IPS-NIHi11 (cell line): ENCODE data around the gene HMGCR.
A peak's percentile ranks its signal among the peaks of the same experiment; 100 is the strongest.
"Not testable (repeated sequence)": the region's sequence is repeated elsewhere in the genome, so short reads cannot be mapped to it uniquely, and the experiment has no call there.

Source experiments
- DNase-seq: peaks from one replicate; pipeline ENCODE4 v3.0.0; 2012; ENCODE audit warnings: mixed read lengths, low spot score

Gene HMGCR

DNA sequence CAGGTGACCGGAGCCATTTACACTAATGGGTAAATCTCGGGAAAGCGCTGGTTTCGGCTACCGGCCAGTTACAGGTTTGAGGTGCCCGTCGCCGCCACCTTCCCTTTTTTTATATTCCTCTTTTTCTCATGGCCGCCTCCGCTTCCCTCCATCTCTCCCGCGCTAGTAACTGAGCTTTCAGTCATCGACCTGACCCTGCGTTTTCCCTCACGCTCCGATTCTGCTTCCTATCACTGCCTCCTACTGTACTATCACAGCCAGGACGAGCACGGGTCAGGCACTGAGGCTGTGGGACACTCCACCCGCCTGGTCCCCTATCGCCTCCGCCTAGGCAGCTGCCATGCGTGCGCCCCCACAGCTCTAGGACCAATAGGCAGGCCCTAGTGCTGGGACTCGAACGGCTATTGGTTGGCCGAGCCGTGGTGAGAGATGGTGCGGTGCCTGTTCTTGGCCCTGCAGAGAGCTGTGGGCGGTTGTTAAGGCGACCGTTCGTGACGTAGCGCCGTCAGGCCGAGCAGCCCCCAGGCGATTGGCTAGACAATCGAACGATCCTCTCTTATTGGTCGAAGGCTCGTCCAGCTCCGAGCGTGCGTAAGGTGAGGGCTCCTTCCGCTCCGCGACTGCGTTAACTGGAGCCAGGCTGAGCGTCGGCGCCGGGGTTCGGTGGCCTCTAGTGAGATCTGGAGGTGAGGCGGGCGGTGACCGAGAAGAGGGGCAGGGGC is at the start of gene HMGCR:
Gene HMGCR, plus strand, starts transcription at position 606 of the 722 bp plus-strand sequence. CDS start 5,386 bp downstream, outside the sequence.
- peak; percentile 93 for DNase-seq

- not testable (repeated sequence) for DNase-seq
Measured at GRCh38 chr5:75291844-75292243, 45.2 kb upstream of the HMGCR start.

DNA sequence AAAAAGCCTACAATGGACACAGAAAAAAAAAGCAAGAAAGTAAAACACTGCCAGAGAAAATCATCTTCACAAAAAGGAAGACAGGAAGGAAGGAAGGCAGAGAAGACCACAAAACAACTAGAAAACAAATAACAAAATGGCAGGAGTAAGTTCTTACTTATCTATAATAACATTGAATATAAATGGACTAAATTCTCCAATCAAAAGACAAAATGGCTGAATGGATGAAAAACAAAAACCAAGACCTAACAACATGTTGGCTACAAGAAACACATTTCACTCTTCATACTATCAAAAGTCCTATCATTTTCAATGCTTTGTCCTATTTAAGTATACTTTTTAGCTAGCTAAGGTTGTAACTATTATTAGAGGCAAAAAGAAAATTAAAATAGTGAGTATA is 36.9 kb upstream of the HMGCR start:
- DNase-seq = no peak

GRCh38 chr5:75303419-75303818 is 33.6 kb upstream of the HMGCR start:
- no peak for DNase-seq

- not testable (repeated sequence) for DNase-seq
Measured at GRCh38 chr5:75304486-75304885, 32.5 kb upstream of the HMGCR start.

- no peak for DNase-seq
Measured at GRCh38 chr5:75306746-75307145, 30.3 kb upstream of the HMGCR start.

- no peak for DNase-seq
Measured at GRCh38 chr5:75310212-75310611, 26.8 kb upstream of the HMGCR start.

- not testable (repeated sequence) for DNase-seq
Measured at GRCh38 chr5:75319148-75319547, 17.9 kb upstream of the HMGCR start.

- no peak for DNase-seq
Measured at GRCh38 chr5:75319638-75320037, 17.4 kb upstream of the HMGCR start.

DNA sequence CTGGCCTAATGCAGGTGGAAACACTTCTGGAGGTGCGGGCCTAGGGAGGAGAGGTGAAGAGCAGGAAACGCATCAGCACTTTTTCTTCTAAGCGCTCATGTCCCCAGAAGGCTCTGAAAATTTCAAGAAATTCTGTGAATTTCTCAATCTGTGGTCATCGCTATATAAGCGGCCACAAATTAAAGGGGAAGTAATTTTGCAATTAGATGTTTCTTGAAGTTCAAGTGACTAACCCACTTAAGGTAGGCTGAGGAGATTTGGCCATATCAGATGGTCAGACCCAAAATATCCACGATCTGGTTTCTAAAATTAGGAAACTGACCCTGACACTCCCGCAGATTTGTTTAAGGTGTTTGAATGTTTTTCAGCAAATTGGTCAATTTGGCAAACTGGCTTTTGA is 16.6 kb upstream of the HMGCR start:
- no peak for DNase-seq

DNA sequence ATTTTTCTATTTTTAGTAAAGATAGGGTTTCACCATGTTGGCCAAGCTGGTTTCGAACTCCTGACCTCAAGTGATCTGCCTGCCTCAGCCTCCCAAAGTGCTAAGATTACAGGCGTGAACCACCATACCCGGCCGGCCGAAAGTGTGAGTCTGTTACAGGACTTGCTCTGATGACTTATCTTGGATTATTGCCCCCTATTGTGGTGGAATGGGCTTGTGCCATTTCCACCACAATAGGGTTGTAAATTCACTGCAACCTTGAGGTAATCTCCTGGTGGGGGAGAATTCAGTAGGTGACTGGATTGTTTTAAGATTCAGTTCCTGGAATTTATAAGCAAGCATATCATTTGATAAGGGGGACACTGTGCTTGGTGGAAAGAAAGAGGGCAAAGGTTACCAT is 15.0 kb upstream of the HMGCR start:
- peak; percentile 39 for DNase-seq

- DNase-seq = no peak
Measured at GRCh38 chr5:75324791-75325190, 12.2 kb upstream of the HMGCR start.

- no peak for DNase-seq
Measured at GRCh38 chr5:75325242-75325641, 11.8 kb upstream of the HMGCR start.

DNA sequence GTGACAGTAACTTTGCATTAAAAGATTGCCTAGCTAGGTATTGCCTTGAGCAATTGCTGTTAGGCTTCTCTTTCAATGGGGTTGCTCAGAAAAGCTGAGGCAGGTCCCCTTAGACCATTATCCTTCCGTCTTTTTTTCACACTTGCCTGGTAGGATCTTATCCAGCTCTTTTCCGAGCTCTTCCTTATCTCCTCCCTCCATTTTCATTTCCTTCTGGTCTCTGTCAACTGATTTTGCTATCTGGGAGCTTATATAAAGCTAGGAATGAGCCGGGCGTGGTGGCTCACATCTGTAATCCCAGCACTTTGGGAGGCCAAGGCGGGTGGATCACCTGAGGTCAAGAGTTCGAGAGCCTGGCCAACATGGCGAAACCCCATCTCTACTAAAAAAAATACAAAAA is 6.6 kb upstream of the HMGCR start:
- DNase-seq = no peak

GRCh38 chr5:75331095-75332090 is 5.6 kb upstream of the HMGCR start:
- DNase-seq = no peak

DNA sequence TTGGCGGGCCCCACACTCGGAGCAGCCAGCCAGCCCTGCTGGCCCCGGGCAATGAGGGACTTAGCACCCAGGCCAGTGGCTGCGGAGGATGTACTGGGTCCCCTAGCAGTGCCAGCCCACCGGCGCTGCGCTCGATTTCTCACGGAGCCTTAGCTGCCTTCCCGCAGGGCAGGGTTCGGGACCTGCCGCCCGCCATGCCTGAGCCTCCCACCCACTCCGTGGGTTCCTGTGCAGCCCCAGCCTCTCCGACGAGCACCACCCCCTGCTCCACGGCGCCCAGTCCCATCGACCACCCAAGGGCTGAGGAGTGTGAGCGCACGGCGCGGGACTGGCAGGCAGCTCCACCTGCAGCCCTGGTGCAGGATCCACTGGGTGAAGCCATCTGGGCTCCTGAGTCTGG is 3.3 kb upstream of the HMGCR start:
- DNase-seq = not testable (repeated sequence)

DNA sequence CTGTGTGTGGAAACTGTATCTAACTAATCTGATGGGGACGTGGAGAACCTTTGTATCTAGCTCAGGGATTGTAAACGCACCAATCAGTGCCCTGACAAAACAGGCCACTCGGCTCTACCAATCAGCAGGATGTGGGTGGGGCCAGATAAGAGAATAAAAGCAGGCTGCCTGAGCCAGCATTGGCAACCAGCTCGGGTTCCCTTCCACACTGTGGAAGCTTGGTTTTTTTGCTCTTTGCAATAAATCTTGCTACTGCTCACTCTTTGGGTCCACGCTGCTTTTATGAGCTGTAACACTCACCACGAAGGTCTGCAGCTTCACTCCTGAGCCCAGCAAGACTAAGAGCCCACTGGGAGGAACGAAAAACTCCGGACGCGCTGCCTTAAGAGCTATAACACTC is 2.6 kb upstream of the HMGCR start:
- DNase-seq = not testable (repeated sequence)

- DNase-seq = no peak
Measured at GRCh38 chr5:75335486-75335885, 1.5 kb upstream of the HMGCR start.

- peak; percentile 32 for DNase-seq
Measured at GRCh38 chr5:75335952-75336614, 937 bp upstream of the HMGCR start.

- DNase-seq = peak; percentile 13
Measured at GRCh38 chr5:75337366-75338021, 474 bp downstream of the HMGCR start.

- DNase-seq = no peak
Measured at GRCh38 chr5:75338408-75338807, 1.4 kb downstream of the HMGCR start.
